Stimulated activated CD4-positive, alpha-beta T cell treated with anti-CD3 and anti-CD28 coated beads, Interleukin-2, amount 100 ng/mL, for 24 hours (primary cell): Measurements from ENCODE around the gene QKI.

ENCODE experiments used
- DNase-seq, 2 donors: peaks; one replicate each; pipeline ENCODE4 v3.0.0-alpha.2; 2020

Gene QKI

GRCh38 chr6:163392533-163392932 lies 22.0 kb upstream of the QKI start:
- DNase-seq = no peak

- no peak for DNase-seq
Measured at GRCh38 chr6:163393923-163394322, 20.6 kb upstream of the QKI start.

GRCh38 chr6:163394659-163395058 lies 19.9 kb upstream of the QKI start:
- no peak for DNase-seq

GRCh38 chr6:163395122-163395830 lies 19.2 kb upstream of the QKI start:
- DNase-seq = no peak

- DNase-seq = no peak
Measured at GRCh38 chr6:163395831-163396185, 18.7 kb upstream of the QKI start.

GRCh38 chr6:163397326-163397725 lies 17.2 kb upstream of the QKI start:
- DNase-seq = no peak

- no peak for DNase-seq
Measured at GRCh38 chr6:163398115-163398514, 16.4 kb upstream of the QKI start.

GRCh38 chr6:163398815-163399214 lies 15.7 kb upstream of the QKI start:
- no peak for DNase-seq

- no peak for DNase-seq
Measured at GRCh38 chr6:163400509-163400908, 14.0 kb upstream of the QKI start.

GRCh38 chr6:163401039-163401885 lies 13.3 kb upstream of the QKI start:
- no peak for DNase-seq

GRCh38 chr6:163402616-163403015 lies 11.9 kb upstream of the QKI start:
- DNase-seq = no peak

GRCh38 chr6:163404825-163405265 lies 9.7 kb upstream of the QKI start:
- no peak for DNase-seq

- DNase-seq = peak in 1 of 2 donors; percentile 8
Measured at GRCh38 chr6:163405412-163406309, 8.9 kb upstream of the QKI start.

GRCh38 chr6:163406366-163406765 lies 8.2 kb upstream of the QKI start:
- no peak for DNase-seq

- DNase-seq = no peak
Measured at GRCh38 chr6:163406830-163407229, 7.7 kb upstream of the QKI start.

- DNase-seq = no peak
Measured at GRCh38 chr6:163408352-163408991, 6.0 kb upstream of the QKI start.

- no peak for DNase-seq
Measured at GRCh38 chr6:163409712-163410111, 4.8 kb upstream of the QKI start.

- no peak for DNase-seq
Measured at GRCh38 chr6:163412341-163412740, 2.2 kb upstream of the QKI start.

GRCh38 chr6:163412801-163413344 lies 1.6 kb upstream of the QKI start:
- DNase-seq = no peak

- DNase-seq = peak; percentile 88 to 92
Measured at GRCh38 chr6:163413345-163414116, 987 bp upstream of the QKI start.

- peak; percentile 28 to 41 for DNase-seq
Measured at GRCh38 chr6:163414946-163415619, 565 bp downstream of the QKI start.
